Measurements from ENCODE around the gene RNF19B.

The RNF19B gene

DNA sequence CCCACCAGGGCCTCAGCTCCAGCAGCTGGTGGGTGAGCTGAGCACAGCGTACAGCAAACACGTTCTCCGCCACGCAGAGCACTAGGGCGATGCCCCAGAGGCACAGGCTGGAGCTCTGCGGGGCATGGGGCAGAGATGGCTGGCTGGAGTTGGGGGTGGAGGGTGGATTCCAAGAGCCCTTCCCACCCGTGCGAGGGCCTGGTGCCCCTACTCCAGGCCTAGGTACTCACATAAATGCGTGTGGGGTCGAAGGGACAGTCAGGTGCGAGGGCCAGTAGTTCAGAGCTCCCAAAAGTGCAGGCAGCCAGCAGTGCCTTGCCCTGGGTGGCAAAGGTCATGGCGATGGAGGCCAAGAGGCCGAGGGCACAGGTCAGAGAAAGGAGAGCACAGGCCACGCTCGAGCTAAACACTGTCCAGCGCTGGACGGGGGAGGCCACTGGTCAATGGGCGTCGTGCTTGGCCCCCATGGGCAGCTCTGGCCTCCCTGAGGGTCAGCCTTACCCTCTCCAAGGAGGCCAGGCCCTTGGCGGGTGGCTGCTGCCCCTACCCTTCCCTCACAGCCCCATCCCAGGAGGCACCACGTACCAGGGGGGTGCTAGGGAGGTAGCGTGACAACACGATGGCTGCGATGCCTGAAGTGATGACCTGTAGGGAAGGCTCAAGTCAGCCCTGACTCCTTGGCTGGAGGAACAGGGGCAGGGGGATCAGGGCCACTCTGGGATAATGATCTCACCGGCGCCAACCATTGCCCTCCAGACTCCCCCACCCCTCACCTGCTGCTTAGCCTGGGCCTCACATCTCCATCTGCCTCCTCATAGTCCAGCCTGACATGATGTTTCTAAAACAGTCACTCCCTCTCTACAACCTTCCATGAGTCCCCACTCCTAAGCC lies 69.0 kb downstream of the RNF19B start:
- Histone ChIP-seq H3K27me3 (ENCODE audit: insufficient read depth, poor library complexity, severe bottlenecking) (peaks cover 49% of the 10 kb centered on the region), H3K4me3 (replicated peaks; ENCODE audit: insufficient read depth, low read length) (no peak overlapping the region), H3K27ac (replicated peaks) (no peak overlapping the region)
- DNase-seq (ENCODE audit: low read depth in 1 of 2, low spot score in 1 of 2): no peak
- TF ChIP-seq, protein P1, sequence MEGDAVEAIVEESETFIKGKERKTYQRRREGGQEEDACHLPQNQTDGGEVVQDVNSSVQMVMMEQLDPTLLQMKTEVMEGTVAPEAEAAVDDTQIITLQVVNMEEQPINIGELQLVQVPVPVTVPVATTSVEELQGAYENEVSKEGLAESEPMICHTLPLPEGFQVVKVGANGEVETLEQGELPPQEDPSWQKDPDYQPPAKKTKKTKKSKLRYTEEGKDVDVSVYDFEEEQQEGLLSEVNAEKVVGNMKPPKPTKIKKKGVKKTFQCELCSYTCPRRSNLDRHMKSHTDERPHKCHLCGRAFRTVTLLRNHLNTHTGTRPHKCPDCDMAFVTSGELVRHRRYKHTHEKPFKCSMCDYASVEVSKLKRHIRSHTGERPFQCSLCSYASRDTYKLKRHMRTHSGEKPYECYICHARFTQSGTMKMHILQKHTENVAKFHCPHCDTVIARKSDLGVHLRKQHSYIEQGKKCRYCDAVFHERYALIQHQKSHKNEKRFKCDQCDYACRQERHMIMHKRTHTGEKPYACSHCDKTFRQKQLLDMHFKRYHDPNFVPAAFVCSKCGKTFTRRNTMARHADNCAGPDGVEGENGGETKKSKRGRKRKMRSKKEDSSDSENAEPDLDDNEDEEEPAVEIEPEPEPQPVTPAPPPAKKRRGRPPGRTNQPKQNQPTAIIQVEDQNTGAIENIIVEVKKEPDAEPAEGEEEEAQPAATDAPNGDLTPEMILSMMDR (IDR thresholded peaks at IDR 0.05; ENCODE audit: insufficient read depth, low read length): no peak
- no peak for TF ChIP-seq SPI1 (IDR thresholded peaks at IDR 0.05; ENCODE audit: borderline replicate concordance, low read depth)
- TF ChIP-seq POLR2AphosphoS5 (IDR thresholded peaks at IDR 0.05; ENCODE audit: low read depth): no peak
- no peak for TF ChIP-seq GABPA (IDR thresholded peaks at IDR 0.05; ENCODE audit: low read depth)
- TF ChIP-seq, protein P2, sequence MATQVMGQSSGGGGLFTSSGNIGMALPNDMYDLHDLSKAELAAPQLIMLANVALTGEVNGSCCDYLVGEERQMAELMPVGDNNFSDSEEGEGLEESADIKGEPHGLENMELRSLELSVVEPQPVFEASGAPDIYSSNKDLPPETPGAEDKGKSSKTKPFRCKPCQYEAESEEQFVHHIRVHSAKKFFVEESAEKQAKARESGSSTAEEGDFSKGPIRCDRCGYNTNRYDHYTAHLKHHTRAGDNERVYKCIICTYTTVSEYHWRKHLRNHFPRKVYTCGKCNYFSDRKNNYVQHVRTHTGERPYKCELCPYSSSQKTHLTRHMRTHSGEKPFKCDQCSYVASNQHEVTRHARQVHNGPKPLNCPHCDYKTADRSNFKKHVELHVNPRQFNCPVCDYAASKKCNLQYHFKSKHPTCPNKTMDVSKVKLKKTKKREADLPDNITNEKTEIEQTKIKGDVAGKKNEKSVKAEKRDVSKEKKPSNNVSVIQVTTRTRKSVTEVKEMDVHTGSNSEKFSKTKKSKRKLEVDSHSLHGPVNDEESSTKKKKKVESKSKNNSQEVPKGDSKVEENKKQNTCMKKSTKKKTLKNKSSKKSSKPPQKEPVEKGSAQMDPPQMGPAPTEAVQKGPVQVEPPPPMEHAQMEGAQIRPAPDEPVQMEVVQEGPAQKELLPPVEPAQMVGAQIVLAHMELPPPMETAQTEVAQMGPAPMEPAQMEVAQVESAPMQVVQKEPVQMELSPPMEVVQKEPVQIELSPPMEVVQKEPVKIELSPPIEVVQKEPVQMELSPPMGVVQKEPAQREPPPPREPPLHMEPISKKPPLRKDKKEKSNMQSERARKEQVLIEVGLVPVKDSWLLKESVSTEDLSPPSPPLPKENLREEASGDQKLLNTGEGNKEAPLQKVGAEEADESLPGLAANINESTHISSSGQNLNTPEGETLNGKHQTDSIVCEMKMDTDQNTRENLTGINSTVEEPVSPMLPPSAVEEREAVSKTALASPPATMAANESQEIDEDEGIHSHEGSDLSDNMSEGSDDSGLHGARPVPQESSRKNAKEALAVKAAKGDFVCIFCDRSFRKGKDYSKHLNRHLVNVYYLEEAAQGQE (IDR thresholded peaks at IDR 0.05; ENCODE audit: insufficient replicate concordance, low read depth): no peak

DNA sequence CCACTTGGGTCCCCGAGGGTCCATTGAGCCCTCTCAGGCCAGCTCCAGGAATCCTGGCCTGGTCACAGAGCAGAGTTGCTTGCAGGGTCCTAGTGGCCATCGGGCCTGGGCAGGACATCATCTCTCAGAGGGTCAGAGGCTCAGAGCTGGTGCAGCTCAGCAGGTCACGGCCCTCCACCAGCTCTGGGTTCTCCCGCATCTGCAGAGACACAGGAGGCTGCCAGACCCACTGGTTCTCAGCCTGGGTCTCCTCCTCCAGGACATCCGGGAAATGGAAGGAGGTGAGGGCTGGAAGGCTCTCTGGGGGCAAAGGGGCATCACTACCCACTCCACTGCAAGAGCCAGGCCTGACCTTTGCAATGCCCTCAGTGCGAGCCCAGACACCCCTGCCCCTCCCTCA lies 69.9 kb downstream of the RNF19B start:
- Histone ChIP-seq H3K27me3 (ENCODE audit: insufficient read depth, poor library complexity, severe bottlenecking) (peaks cover 40% of the 10 kb centered on the region), H3K27ac (replicated peaks) (no peak overlapping the region), H3K4me3 (replicated peaks; ENCODE audit: insufficient read depth, low read length) (no peak overlapping the region)
- TF ChIP-seq, protein P1 (IDR thresholded peaks at IDR 0.05; ENCODE audit: insufficient read depth, low read length): no peak
- DNase-seq (ENCODE audit: low read depth in 1 of 2, low spot score in 1 of 2): no peak

DNA sequence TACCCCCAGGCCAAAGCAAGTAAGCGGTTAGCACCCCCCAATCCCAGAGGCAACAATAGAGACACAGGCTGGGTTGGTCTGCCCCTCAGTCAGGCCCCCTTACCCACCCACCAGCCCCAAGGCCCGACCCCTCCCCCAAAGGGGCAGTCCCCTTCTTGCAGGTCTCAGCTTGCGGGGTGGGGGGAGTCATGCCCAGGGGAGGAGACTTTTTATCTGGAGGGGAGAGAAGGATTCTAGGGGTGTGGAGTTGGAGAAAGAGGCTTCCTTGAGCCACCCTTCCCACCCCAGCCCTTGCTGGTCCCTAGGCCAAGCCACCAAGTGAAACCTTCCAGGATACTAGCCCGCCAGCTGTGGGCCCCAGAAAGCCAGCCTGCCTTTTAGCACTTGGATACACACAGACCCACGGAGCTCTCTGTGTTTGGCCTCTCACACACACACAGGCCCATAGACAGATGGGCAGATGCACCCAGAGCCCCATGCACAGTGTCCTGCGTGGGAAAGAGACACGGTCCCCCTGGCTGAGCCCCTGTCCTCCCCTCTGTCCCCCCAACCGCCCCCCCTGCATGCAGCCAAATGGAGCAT lies 70.5 kb downstream of the RNF19B start:
- no peak for TF ChIP-seq SPI1 (IDR thresholded peaks at IDR 0.05; ENCODE audit: borderline replicate concordance, low read depth)
- TF ChIP-seq, protein P1 (IDR thresholded peaks at IDR 0.05; ENCODE audit: insufficient read depth, low read length): no peak
- TF ChIP-seq, protein P2 (IDR thresholded peaks at IDR 0.05; ENCODE audit: insufficient replicate concordance, low read depth): no peak
- TF ChIP-seq POLR2AphosphoS5 (IDR thresholded peaks at IDR 0.05; ENCODE audit: low read depth): no peak
- no peak for TF ChIP-seq GABPA (IDR thresholded peaks at IDR 0.05; ENCODE audit: low read depth)
- H3K27me3 ChIP-seq (ENCODE audit: insufficient read depth, poor library complexity, severe bottlenecking): peaks cover 38% of the 10 kb centered on the region
- no peak for DNase-seq (ENCODE audit: low read depth in 1 of 2, low spot score in 1 of 2)
- H3K4me3 ChIP-seq (replicated peaks; ENCODE audit: insufficient read depth, low read length): no peak overlapping the region
- no peak overlapping the region for H3K27ac ChIP-seq (replicated peaks)

Measured in HL-60 (cell line).